GM12878 (cell line): Measurements from ENCODE around the gene FKBP4. TPM values are rescaled to one million over a fixed set of nuclear protein-coding genes. Genes with fewer than 3 reads are reported as not detected.
A peak's percentile ranks its signal among the peaks of the same experiment; 100 is the strongest.

Experiments
- ATAC-seq: fragments of 200-7000 bp; cut with Tn5 transposase; 3 replicates; pipeline ENCODE4 v1.9.1; 2020; ENCODE audit warnings: mild to moderate bottlenecking, moderate library complexity
- BruUV-seq: library from RNA; stranded (reverse); fragments of 400-500 nt; replicated peaks from 2 replicates; lab custom pipeline; 2021; lab: Mats Ljungman, UMichigan
- CTCF ChIA-PET: fragments of 300-600 bp; sonication (Branson Sonifier 250); formaldehyde crosslinking; extraction: SDS; loops from one replicate; lab custom pipeline; 2021; ENCODE audit warnings: inconsistent platforms; lab: Yijun Ruan, JAX
- POLR2A ChIA-PET: fragments of 350-600 bp; formaldehyde crosslinking; extraction: SDS; loops from one replicate; lab custom pipeline; 2021; ENCODE audit warnings: inconsistent platforms; lab: Charles Lee
- RAD21 ChIA-PET: fragments of 300-600 bp; sonication (Branson Sonifier 250); formaldehyde crosslinking; loops from one replicate; lab custom pipeline; 2023; ENCODE audit warnings: antibody characterized with exemption; ENCODE audit not compliant: unreplicated experiment; lab: Charles Lee
- SMC1A ChIA-PET: fragments of 300-600 bp; sonication (Branson Sonifier 250); formaldehyde crosslinking; loops from one replicate; lab custom pipeline; 2023; ENCODE audit not compliant: unreplicated experiment, uncharacterized antibody; lab: Charles Lee
- DNase-seq: peaks from one replicate; pipeline ENCODE4 v3.0.0-alpha.2; 2011; ENCODE audit warnings: low read depth, low spot score
- FAIRE-seq: peaks from 3 replicates; lab custom pipeline; 2011; peaks lifted over from hg19 to GRCh38; lab: Jason Lieb, UNC
- H2AFZ ChIP-seq: 2 replicates; pipeline ENCODE4 v1.6.0; 2011; ENCODE audit warnings: low read depth, low read length, control low read depth; ENCODE audit not compliant: control insufficient read depth
- H3K27ac ChIP-seq: 2 replicates; pipeline ENCODE4 v1.5.1; 2011; ENCODE audit warnings: control low read depth; ENCODE audit not compliant: control insufficient read depth, insufficient read depth
- H3K27me3 ChIP-seq, 2 experiments: replicated peaks in 1 of 2; 2 replicates each; pipeline versions ENCODE4 v1.6.0 to v1.6.1; 2011; ENCODE audit warnings: low read length in 1 of 2; ENCODE audit not compliant: control insufficient read depth in 2 of 2, insufficient read depth in 2 of 2
- H3K36me3 ChIP-seq, 2 experiments: 2 replicates each; pipeline ENCODE4 v1.5.1; 2011; ENCODE audit warnings: low read length in 1 of 2; ENCODE audit not compliant: control insufficient read depth in 2 of 2, insufficient read depth in 2 of 2
- H3K4me1 ChIP-seq: 2 replicates; pipeline ENCODE4 v1.6.1; 2011; ENCODE audit warnings: mild to moderate bottlenecking, low read length, moderate library complexity, mixed read lengths; ENCODE audit not compliant: control insufficient read depth, insufficient read depth
- H3K4me2 ChIP-seq: 2 replicates; pipeline ENCODE4 v1.6.0; 2011; ENCODE audit warnings: control low read depth; ENCODE audit not compliant: control insufficient read depth, insufficient read depth
- H3K4me3 ChIP-seq: fragments of 200-600 bp; sonication (generic); 2 replicates; pipeline ENCODE4 v1.5.1; 2016
- H3K79me2 ChIP-seq: 2 replicates; pipeline ENCODE4 v1.6.0; 2011; ENCODE audit warnings: low read length; ENCODE audit not compliant: control insufficient read depth, insufficient read depth
- H3K9ac ChIP-seq: 2 replicates; pipeline ENCODE4 v1.8.0; 2011; ENCODE audit warnings: low read length, control low read depth, mixed read lengths; ENCODE audit not compliant: control insufficient read depth, insufficient read depth
- H3K9me3 ChIP-seq: replicated peaks from 3 replicates; pipeline ENCODE4 v1.5.1; 2011; ENCODE audit warnings: mild to moderate bottlenecking, low read length; ENCODE audit not compliant: control insufficient read depth, insufficient read depth
- H4K20me1 ChIP-seq: 2 replicates; pipeline ENCODE4 v1.6.0; 2011; ENCODE audit not compliant: control insufficient read depth, insufficient read depth
- BMI1 ChIP-seq: fragments of 450-650 bp; IDR thresholded peaks from 2 replicates; pipeline ENCODE4 v1.6.1; 2016; ENCODE audit warnings: mild to moderate bottlenecking, moderate library complexity, borderline replicate concordance
- CHD4 ChIP-seq: fragments of 200-600 bp; sonication (generic); IDR thresholded peaks from 2 replicates; pipeline ENCODE4 v1.6.1; 2016; ENCODE audit warnings: mild to moderate bottlenecking
- RAD21 ChIP-seq: IDR thresholded peaks from 2 replicates; pipeline ENCODE4 v1.6.1; 2011; ENCODE audit warnings: mild to moderate bottlenecking, low read depth, low read length, moderate library complexity; ENCODE audit not compliant: insufficient read depth
- SMC3 ChIP-seq: IDR thresholded peaks from 2 replicates; pipeline ENCODE4 v1.6.1; 2011; ENCODE audit warnings: low read length, improper control_type of control experiment, borderline replicate concordance
- SPI1 ChIP-seq: IDR thresholded peaks from 2 replicates; pipeline ENCODE4 v1.6.1; 2011; ENCODE audit warnings: low read depth, mild to moderate bottlenecking, low read length, moderate library complexity, borderline replicate concordance; ENCODE audit not compliant: insufficient read depth
- SREBF1 ChIP-seq: IDR thresholded peaks from 2 replicates; pipeline ENCODE4 v1.6.1; 2012; ENCODE audit warnings: mild to moderate bottlenecking, low read length
- ZBED1 ChIP-seq: IDR thresholded peaks from 2 replicates; pipeline ENCODE4 v1.6.1; 2016; ENCODE audit warnings: borderline replicate concordance
- WGBS: methylation state at CpG from one replicate; pipeline ENCODE4 v1.1.6; 2016; ENCODE audit warnings: low lambda C conversion rate; ENCODE audit not compliant: insufficient replicate concordance, insufficient coverage; ENCODE audit errors: missing lambda C conversion rate; 5-methylcytosine and 5-hydroxymethylcytosine counted together
- in situ Hi-C: fragments of 300-500 bp; cut with MboI; formaldehyde crosslinking; loops from 9 replicates; pipeline ENCODE4 v1.14.3; 2018; ENCODE audit warnings: mixed read lengths
- intact Hi-C: fragments of 100-400 bp; cut with micrococcal nuclease; formaldehyde crosslinking; loops from one replicate; pipeline ENCODE4 v1.14.2; 2022; ENCODE audit not compliant: unreplicated experiment
- polyA plus RNA-seq, 11 experiments: library from polyadenylated mRNA; depleted of rRNA in 4 of 11; unstranded in 6 of 11; stranded (reverse) in 5 of 11; fragments of >200 nt; fragmentation: Nextera tagmentation in 4 of 11; fragmentation: Illumina TruSeq in 1 of 11; extraction: Ambion mirVana in 4 of 11; extraction: Trizol in 1 of 11; gene quantifications; 1 replicate in 1 of 11; 2 replicates in 10 of 11; pipeline versions ENCODE4 v1.2.1 to v1.2.3, GENCODE V29; 2011 to 2016; ENCODE audit warnings: inconsistent platforms in 2 of 11, missing spikeins in 2 of 11, low read depth in 1 of 11
- total RNA-seq, 4 experiments: library from RNA; depleted of rRNA in 3 of 4; stranded (reverse); fragments of >200 nt in 3 of 4; fragmentation: Illumina TruSeq in 1 of 4; extraction: Trizol in 1 of 4; gene quantifications; 2 replicates each; pipeline versions ENCODE4 v1.2.1 to v1.2.3, GENCODE V29; 2013 to 2021
- TF ChIP-seq, protein P1 (sequence below): fragments of 150-350 bp; IDR thresholded peaks from 2 replicates; pipeline ENCODE4 v1.6.1; 2016; ENCODE audit warnings: low read depth, low read length
- TF ChIP-seq, protein P2 (sequence below), 3 experiments: IDR thresholded peaks in 2 of 3; conservative IDR thresholded peaks in 1 of 3; 2 replicates each; pipeline ENCODE4 v1.5.1; 2011; ENCODE audit warnings: low read depth in 3 of 3, low read length in 3 of 3, mild to moderate bottlenecking in 3 of 3, control low read depth in 2 of 3, moderate library complexity in 2 of 3, inconsistent platforms in 1 of 3, mixed read lengths in 1 of 3; ENCODE audit not compliant: control insufficient read depth in 2 of 3, insufficient read depth in 1 of 3; ENCODE audit errors: extremely low read depth in 1 of 3
- TF ChIP-seq, protein P3 (sequence below): fragments of 450-650 bp; IDR thresholded peaks from 2 replicates; pipeline ENCODE4 v1.6.1; 2017; ENCODE audit warnings: antibody characterized with exemption, mild to moderate bottlenecking, moderate library complexity
- TF ChIP-seq, protein P4 (sequence below): IDR thresholded peaks from 2 replicates; pipeline ENCODE4 v1.6.1; 2011; ENCODE audit warnings: borderline replicate concordance, low read depth, mild to moderate bottlenecking, moderate library complexity, mixed read lengths, low read length; ENCODE audit not compliant: insufficient read depth; ENCODE audit errors: extremely low read length

FKBP4 gene
- total and polyA plus RNA-seq, 10 of the 15 experiments (the other 5 are each of a cell fraction or from before 2014, with no cell fraction given), result 8.9 to 90.0 (median 45.4) TPM

DNA sequence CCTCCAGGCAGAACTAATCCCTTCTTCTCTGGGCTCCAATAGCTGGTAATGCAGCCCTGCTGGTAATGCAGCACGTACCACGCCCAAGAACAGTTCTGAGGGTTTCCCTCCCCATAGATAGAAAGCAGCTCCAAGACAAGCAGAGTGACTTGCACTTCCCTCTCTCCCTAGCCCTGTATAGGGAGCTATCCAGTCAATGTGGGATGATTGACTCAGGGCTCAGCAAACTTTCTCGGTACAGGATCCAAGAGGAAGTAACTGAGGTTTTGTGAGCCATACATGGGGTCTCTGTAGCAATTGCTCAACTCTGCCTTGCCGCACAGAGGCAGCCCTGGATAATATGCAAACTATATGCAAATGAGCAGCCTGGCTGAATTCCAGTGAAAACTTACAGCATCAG lies 15.5 kb upstream of the FKBP4 start (continued):
- TF ChIP-seq, protein P1, sequence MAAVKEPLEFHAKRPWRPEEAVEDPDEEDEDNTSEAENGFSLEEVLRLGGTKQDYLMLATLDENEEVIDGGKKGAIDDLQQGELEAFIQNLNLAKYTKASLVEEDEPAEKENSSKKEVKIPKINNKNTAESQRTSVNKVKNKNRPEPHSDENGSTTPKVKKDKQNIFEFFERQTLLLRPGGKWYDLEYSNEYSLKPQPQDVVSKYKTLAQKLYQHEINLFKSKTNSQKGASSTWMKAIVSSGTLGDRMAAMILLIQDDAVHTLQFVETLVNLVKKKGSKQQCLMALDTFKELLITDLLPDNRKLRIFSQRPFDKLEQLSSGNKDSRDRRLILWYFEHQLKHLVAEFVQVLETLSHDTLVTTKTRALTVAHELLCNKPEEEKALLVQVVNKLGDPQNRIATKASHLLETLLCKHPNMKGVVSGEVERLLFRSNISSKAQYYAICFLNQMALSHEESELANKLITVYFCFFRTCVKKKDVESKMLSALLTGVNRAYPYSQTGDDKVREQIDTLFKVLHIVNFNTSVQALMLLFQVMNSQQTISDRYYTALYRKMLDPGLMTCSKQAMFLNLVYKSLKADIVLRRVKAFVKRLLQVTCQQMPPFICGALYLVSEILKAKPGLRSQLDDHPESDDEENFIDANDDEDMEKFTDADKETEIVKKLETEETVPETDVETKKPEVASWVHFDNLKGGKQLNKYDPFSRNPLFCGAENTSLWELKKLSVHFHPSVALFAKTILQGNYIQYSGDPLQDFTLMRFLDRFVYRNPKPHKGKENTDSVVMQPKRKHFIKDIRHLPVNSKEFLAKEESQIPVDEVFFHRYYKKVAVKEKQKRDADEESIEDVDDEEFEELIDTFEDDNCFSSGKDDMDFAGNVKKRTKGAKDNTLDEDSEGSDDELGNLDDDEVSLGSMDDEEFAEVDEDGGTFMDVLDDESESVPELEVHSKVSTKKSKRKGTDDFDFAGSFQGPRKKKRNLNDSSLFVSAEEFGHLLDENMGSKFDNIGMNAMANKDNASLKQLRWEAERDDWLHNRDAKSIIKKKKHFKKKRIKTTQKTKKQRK, result no peak

DNA sequence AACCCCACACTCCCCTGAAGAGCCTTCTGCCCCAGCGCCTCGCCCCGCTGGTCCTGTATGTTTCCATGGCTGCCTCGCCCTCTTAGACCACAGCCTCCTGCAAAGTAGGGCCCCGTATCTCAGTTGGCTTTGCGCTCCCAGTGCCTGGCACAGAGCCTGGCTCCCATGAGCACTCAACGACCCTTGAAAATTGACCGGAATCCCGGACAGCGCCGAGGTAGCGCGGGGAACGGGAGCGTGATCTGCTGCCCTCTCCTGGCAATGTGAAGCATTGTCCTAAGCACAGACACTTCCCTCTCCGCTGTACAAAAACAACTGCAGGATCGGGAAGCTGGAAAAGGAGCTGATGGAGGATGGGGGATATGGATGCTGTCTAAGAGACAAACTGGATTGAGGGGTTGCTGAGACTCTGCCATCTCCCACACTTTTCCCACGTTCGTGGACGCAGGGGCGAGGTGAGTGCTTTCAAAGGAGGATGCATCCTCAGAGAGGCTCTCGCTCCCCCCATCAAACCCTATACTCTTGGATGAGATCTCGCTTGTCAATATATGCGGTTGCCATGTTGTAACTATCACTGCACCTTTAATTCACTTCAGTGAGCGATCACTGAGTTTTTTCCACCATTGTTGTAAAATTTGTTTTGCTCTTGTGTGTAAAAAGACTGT lies 10.7 kb upstream of the FKBP4 start:
- TF ChIP-seq ZBED1, result no peak
- no peak for TF ChIP-seq CHD4
- TF ChIP-seq SREBF1, result no peak
- no peak for TF ChIP-seq BMI1
- peak; percentile 66 for TF ChIP-seq SMC3
- TF ChIP-seq, protein P2, sequence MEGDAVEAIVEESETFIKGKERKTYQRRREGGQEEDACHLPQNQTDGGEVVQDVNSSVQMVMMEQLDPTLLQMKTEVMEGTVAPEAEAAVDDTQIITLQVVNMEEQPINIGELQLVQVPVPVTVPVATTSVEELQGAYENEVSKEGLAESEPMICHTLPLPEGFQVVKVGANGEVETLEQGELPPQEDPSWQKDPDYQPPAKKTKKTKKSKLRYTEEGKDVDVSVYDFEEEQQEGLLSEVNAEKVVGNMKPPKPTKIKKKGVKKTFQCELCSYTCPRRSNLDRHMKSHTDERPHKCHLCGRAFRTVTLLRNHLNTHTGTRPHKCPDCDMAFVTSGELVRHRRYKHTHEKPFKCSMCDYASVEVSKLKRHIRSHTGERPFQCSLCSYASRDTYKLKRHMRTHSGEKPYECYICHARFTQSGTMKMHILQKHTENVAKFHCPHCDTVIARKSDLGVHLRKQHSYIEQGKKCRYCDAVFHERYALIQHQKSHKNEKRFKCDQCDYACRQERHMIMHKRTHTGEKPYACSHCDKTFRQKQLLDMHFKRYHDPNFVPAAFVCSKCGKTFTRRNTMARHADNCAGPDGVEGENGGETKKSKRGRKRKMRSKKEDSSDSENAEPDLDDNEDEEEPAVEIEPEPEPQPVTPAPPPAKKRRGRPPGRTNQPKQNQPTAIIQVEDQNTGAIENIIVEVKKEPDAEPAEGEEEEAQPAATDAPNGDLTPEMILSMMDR (IDR thresholded peaks at IDR 0.05 in 2 of 3, conservative IDR thresholded peaks at IDR 0.05 in 1 of 3; ENCODE audit: control insufficient read depth in 2 of 3, extremely low read depth in 1 of 3, insufficient read depth in 1 of 3, low read depth in 3 of 3, low read length in 3 of 3), result peak; percentile 80 to 92 (median 92)
- TF ChIP-seq, protein P3, sequence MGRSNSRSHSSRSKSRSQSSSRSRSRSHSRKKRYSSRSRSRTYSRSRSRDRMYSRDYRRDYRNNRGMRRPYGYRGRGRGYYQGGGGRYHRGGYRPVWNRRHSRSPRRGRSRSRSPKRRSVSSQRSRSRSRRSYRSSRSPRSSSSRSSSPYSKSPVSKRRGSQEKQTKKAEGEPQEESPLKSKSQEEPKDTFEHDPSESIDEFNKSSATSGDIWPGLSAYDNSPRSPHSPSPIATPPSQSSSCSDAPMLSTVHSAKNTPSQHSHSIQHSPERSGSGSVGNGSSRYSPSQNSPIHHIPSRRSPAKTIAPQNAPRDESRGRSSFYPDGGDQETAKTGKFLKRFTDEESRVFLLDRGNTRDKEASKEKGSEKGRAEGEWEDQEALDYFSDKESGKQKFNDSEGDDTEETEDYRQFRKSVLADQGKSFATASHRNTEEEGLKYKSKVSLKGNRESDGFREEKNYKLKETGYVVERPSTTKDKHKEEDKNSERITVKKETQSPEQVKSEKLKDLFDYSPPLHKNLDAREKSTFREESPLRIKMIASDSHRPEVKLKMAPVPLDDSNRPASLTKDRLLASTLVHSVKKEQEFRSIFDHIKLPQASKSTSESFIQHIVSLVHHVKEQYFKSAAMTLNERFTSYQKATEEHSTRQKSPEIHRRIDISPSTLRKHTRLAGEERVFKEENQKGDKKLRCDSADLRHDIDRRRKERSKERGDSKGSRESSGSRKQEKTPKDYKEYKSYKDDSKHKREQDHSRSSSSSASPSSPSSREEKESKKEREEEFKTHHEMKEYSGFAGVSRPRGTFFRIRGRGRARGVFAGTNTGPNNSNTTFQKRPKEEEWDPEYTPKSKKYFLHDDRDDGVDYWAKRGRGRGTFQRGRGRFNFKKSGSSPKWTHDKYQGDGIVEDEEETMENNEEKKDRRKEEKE, result no peak
- TF ChIP-seq, protein P4, sequence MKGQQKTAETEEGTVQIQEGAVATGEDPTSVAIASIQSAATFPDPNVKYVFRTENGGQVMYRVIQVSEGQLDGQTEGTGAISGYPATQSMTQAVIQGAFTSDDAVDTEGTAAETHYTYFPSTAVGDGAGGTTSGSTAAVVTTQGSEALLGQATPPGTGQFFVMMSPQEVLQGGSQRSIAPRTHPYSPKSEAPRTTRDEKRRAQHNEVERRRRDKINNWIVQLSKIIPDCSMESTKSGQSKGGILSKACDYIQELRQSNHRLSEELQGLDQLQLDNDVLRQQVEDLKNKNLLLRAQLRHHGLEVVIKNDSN, result no peak
- TF ChIP-seq SPI1, result peak; percentile 44; the same call in 1 of the 2 replicates
- peak; percentile 62 for TF ChIP-seq RAD21
- no TSS peak for BruUV-seq
- H3K79me2 ChIP-seq, result no peaks in the 10 kb centered on the region
- CTCF ChIA-PET, result interaction anchor here (1.0 to 2.8 kb wide), 9 partner anchors 12 to 457 kb away, joined by 3 to 16 read pairs (median 6); partner anchors contain the start of gene FKBP4
- WGBS, result 15% methylated on average over 25 of the region's 25 CpGs
- no peaks in the 10 kb centered on the region; the same call in 1 of the 2 replicates for H3K4me1 ChIP-seq
- ATAC-seq (peak; percentile 96), FAIRE-seq (peak; percentile 75), DNase-seq (no peak)
- H3K4me3 ChIP-seq, result no peak overlapping the region
- H3K9me3 ChIP-seq, result no peaks in the 10 kb centered on the region
- in situ Hi-C loops, result no loop called here
- H3K27ac ChIP-seq, result no peak overlapping the region
- peak overlapping the region; percentile 23; the same call in 1 of the 2 replicates for H2AFZ ChIP-seq
- intact Hi-C loops, result loop anchor here (2.0 kb wide), 1 partner anchor 101 kb away; no protein-coding TSS in a partner anchor
- POLR2A ChIA-PET, result no interaction called here
- no peak overlapping the region for H3K9ac ChIP-seq
- H3K4me2 ChIP-seq, result peak overlapping the region; percentile 30; the same call in 1 of the 2 replicates
- peaks cover 1 to 6% of the 10 kb centered on the region in 2 experiments; a peak in 3 of 4 replicates for H3K27me3 ChIP-seq
- no peaks in the 10 kb centered on the region for H4K20me1 ChIP-seq
- SMC1A ChIA-PET, result interaction anchor here (1.7 kb wide), 1 partner anchor 29 kb away, joined by 6 read pairs; the partner anchor contains the start of gene ITFG2
- no peaks in the 10 kb centered on the region for H3K36me3 ChIP-seq
- RAD21 ChIA-PET, result interaction anchor here (1.6 kb wide), 2 partner anchors 12 to 32 kb away, joined by 3 read pairs; no protein-coding TSS in a partner anchor
